ENCODE results near the gene RUNX2. TPM values are rescaled to one million over a fixed set of nuclear protein-coding genes. Genes with fewer than 3 reads are reported as not detected.
A peak's percentile ranks its signal among the peaks of the same experiment; 100 is the strongest.

Gene RUNX2
- polyA plus RNA-seq, 1 donor: 2.6 TPM

GRCh38 chr6:45420909-45421708 lies 93.0 kb downstream of the RUNX2 start:
- Histone ChIP-seq H3K9me3 (ENCODE audit: control insufficient read depth, low read depth, low read length) (peaks cover 22% of the 10 kb centered on the region), H3K4me3 (ENCODE audit: low read length) (peak overlapping the region; percentile 52), H3K27ac (ENCODE audit: low read length) (peak overlapping the region; percentile 23), H3K4me1 (ENCODE audit: control insufficient read depth, insufficient read depth, low read length) (peaks cover 23% of the 10 kb centered on the region), H3K27me3 (ENCODE audit: control insufficient read depth, insufficient read depth, low read length) (peaks cover 73% of the 10 kb centered on the region), H3K36me3 (ENCODE audit: control insufficient read depth, insufficient read depth, low read length) (no peaks in the 10 kb centered on the region)
- DNase-seq: no peak
- 4% methylated on average over 5 of the region's 19 CpGs for WGBS (ENCODE audit: insufficient coverage, low lambda C conversion rate)

GRCh38 chr6:45421709-45422502 lies 93.8 kb downstream of the RUNX2 start:
- peaks cover 71% of the 10 kb centered on the region for H3K27me3 ChIP-seq (ENCODE audit: control insufficient read depth, insufficient read depth, low read length)
- H3K9me3 ChIP-seq (ENCODE audit: control insufficient read depth, low read depth, low read length): peaks cover 22% of the 10 kb centered on the region
- peak overlapping the region; percentile 53 for H3K4me3 ChIP-seq (ENCODE audit: low read length)
- no peaks in the 10 kb centered on the region for H3K36me3 ChIP-seq (ENCODE audit: control insufficient read depth, insufficient read depth, low read length)
- peak in 1 of 2 donors; percentile 67 for DNase-seq
- no CpG with 5 or more reads among the region's 83 CpGs for WGBS (ENCODE audit: insufficient coverage, low lambda C conversion rate)
- H3K27ac ChIP-seq (ENCODE audit: low read length): peak overlapping the region; percentile 23
- H3K4me1 ChIP-seq (ENCODE audit: control insufficient read depth, insufficient read depth, low read length): peaks cover 23% of the 10 kb centered on the region

GRCh38 chr6:45422503-45423110 lies 94.5 kb downstream of the RUNX2 start:
- Histone ChIP-seq H3K4me1 (ENCODE audit: control insufficient read depth, insufficient read depth, low read length) (peaks cover 23% of the 10 kb centered on the region), H3K4me3 (ENCODE audit: low read length) (peak overlapping the region; percentile 53), H3K27me3 (ENCODE audit: control insufficient read depth, insufficient read depth, low read length) (peaks cover 69% of the 10 kb centered on the region), H3K9me3 (ENCODE audit: control insufficient read depth, low read depth, low read length) (peaks cover 22% of the 10 kb centered on the region), H3K36me3 (ENCODE audit: control insufficient read depth, insufficient read depth, low read length) (no peaks in the 10 kb centered on the region), H3K27ac (ENCODE audit: low read length) (peak overlapping the region; percentile 47)
- peak in 1 of 2 donors; percentile 51 for DNase-seq
- WGBS (ENCODE audit: insufficient coverage, low lambda C conversion rate): no CpG with 5 or more reads among the region's 55 CpGs

- Histone ChIP-seq H3K36me3 (ENCODE audit: control insufficient read depth, insufficient read depth, low read length) (no peaks in the 10 kb centered on the region), H3K27me3 (ENCODE audit: control insufficient read depth, insufficient read depth, low read length) (peaks cover 69% of the 10 kb centered on the region), H3K4me1 (ENCODE audit: control insufficient read depth, insufficient read depth, low read length) (peaks cover 23% of the 10 kb centered on the region), H3K27ac (ENCODE audit: low read length) (peak overlapping the region; percentile 47), H3K4me3 (ENCODE audit: low read length) (peak overlapping the region; percentile 51), H3K9me3 (ENCODE audit: control insufficient read depth, low read depth, low read length) (peaks cover 22% of the 10 kb centered on the region)
- DNase-seq: no peak
- WGBS (ENCODE audit: insufficient coverage, low lambda C conversion rate): no CpG with 5 or more reads among the region's 62 CpGs
These were observed 95.1 kb downstream of the RUNX2 start for GRCh38 chr6:45423111-45423823.

- H3K9me3 ChIP-seq (ENCODE audit: control insufficient read depth, low read depth, low read length): peaks cover 22% of the 10 kb centered on the region
- peak overlapping the region; percentile 51 for H3K4me3 ChIP-seq (ENCODE audit: low read length)
- H3K36me3 ChIP-seq (ENCODE audit: control insufficient read depth, insufficient read depth, low read length): no peaks in the 10 kb centered on the region
- peak overlapping the region; percentile 3 for H3K27ac ChIP-seq (ENCODE audit: low read length)
- WGBS (ENCODE audit: insufficient coverage, low lambda C conversion rate): no CpG with 5 or more reads among the region's 38 CpGs
- peak in 1 of 2 donors; percentile 14 for DNase-seq
- H3K27me3 ChIP-seq (ENCODE audit: control insufficient read depth, insufficient read depth, low read length): peaks cover 63% of the 10 kb centered on the region
- H3K4me1 ChIP-seq (ENCODE audit: control insufficient read depth, insufficient read depth, low read length): peaks cover 23% of the 10 kb centered on the region
These were observed 95.8 kb downstream of the RUNX2 start for GRCh38 chr6:45423824-45424450.

GRCh38 chr6:45424451-45424861 lies 96.3 kb downstream of the RUNX2 start:
- Histone ChIP-seq H3K27ac (ENCODE audit: low read length) (peak overlapping the region; percentile 3), H3K4me3 (ENCODE audit: low read length) (peak overlapping the region; percentile 51), H3K27me3 (ENCODE audit: control insufficient read depth, insufficient read depth, low read length) (peaks cover 58% of the 10 kb centered on the region), H3K4me1 (ENCODE audit: control insufficient read depth, insufficient read depth, low read length) (peaks cover 23% of the 10 kb centered on the region), H3K9me3 (ENCODE audit: control insufficient read depth, low read depth, low read length) (peaks cover 21% of the 10 kb centered on the region), H3K36me3 (ENCODE audit: control insufficient read depth, insufficient read depth, low read length) (no peaks in the 10 kb centered on the region)
- 50% methylated on average over 1 of the region's 6 CpGs for WGBS (ENCODE audit: insufficient coverage, low lambda C conversion rate)
- DNase-seq: peak in 1 of 2 donors; percentile 9

GRCh38 chr6:45426251-45426650 lies 98.1 kb downstream of the RUNX2 start:
- peaks cover 13% of the 10 kb centered on the region for H3K9me3 ChIP-seq (ENCODE audit: control insufficient read depth, low read depth, low read length)
- DNase-seq: no peak
- H3K27me3 ChIP-seq (ENCODE audit: control insufficient read depth, insufficient read depth, low read length): peaks cover 40% of the 10 kb centered on the region
- WGBS (ENCODE audit: insufficient coverage, low lambda C conversion rate): 100% methylated on average over 1 of the region's 4 CpGs
- no peak overlapping the region for H3K4me3 ChIP-seq (ENCODE audit: low read length)
- peaks cover 16% of the 10 kb centered on the region for H3K4me1 ChIP-seq (ENCODE audit: control insufficient read depth, insufficient read depth, low read length)
- no peaks in the 10 kb centered on the region for H3K36me3 ChIP-seq (ENCODE audit: control insufficient read depth, insufficient read depth, low read length)
- H3K27ac ChIP-seq (ENCODE audit: low read length): no peak overlapping the region

GRCh38 chr6:45427726-45428125 lies 99.6 kb downstream of the RUNX2 start:
- Histone ChIP-seq H3K27ac (ENCODE audit: low read length) (no peak overlapping the region), H3K4me3 (ENCODE audit: low read length) (no peak overlapping the region), H3K9me3 (ENCODE audit: control insufficient read depth, low read depth, low read length) (peaks cover 7% of the 10 kb centered on the region), H3K27me3 (ENCODE audit: control insufficient read depth, insufficient read depth, low read length) (peaks cover 27% of the 10 kb centered on the region), H3K36me3 (ENCODE audit: control insufficient read depth, insufficient read depth, low read length) (no peaks in the 10 kb centered on the region), H3K4me1 (ENCODE audit: control insufficient read depth, insufficient read depth, low read length) (peaks cover 8% of the 10 kb centered on the region)
- DNase-seq: no peak
- WGBS (ENCODE audit: insufficient coverage, low lambda C conversion rate): no CpG with 5 or more reads among the region's 2 CpGs

GRCh38 chr6:45428727-45429126 lies 100.6 kb downstream of the RUNX2 start:
- Histone ChIP-seq H3K9me3 (ENCODE audit: control insufficient read depth, low read depth, low read length) (peaks cover under 1% of the 10 kb centered on the region), H3K27ac (ENCODE audit: low read length) (no peak overlapping the region), H3K36me3 (ENCODE audit: control insufficient read depth, insufficient read depth, low read length) (no peaks in the 10 kb centered on the region), H3K27me3 (ENCODE audit: control insufficient read depth, insufficient read depth, low read length) (peaks cover 17% of the 10 kb centered on the region), H3K4me3 (ENCODE audit: low read length) (no peak overlapping the region), H3K4me1 (ENCODE audit: control insufficient read depth, insufficient read depth, low read length) (peaks cover 4% of the 10 kb centered on the region)
- DNase-seq: no peak
- no CpG with 5 or more reads among the region's 2 CpGs for WGBS (ENCODE audit: insufficient coverage, low lambda C conversion rate)

All from large intestine (tissue), 3 donors.